Endothelial cell of umbilical vein (primary cell): ENCODE data around the gene NGLY1. TPM values are rescaled to one million over a fixed set of nuclear protein-coding genes. Genes with fewer than 3 reads are reported as not detected.

Source experiments
- BruUV-seq: library from RNA; stranded (reverse); fragments of 400-500 nt; replicated peaks from 2 replicates; lab custom pipeline; 2021; lab: Mats Ljungman, UMichigan
- CTCF ChIA-PET: fragments of 300-600, 350-600 bp; sonication (Branson Sonifier 250); formaldehyde crosslinking; loops from one replicate; lab custom pipeline; 2021; ENCODE audit warnings: antibody characterized with exemption, inconsistent platforms; lab: Charles Lee
- POLR2A ChIA-PET: fragments of 300-600, 350-600 bp; sonication (Branson Sonifier 250); formaldehyde crosslinking; loops from one replicate; lab custom pipeline; 2021; ENCODE audit warnings: antibody characterized with exemption, inconsistent platforms; lab: Charles Lee
- DNase-seq: peaks from one replicate; pipeline ENCODE4 v3.0.0-alpha.2; 2011; ENCODE audit warnings: low read depth, low spot score
- FAIRE-seq: peaks from 2 replicates; lab custom pipeline; 2011; peaks lifted over from hg19 to GRCh38; lab: Jason Lieb, UNC
- H2AFZ ChIP-seq: 2 replicates; pipeline ENCODE4 v1.6.0; 2012; ENCODE audit warnings: low read depth, low read length, control low read depth, inconsistent platforms
- H3K27ac ChIP-seq: 2 replicates; pipeline ENCODE4 v1.5.1; 2011; ENCODE audit warnings: low read depth, mild to moderate bottlenecking, control low read depth, low read length, moderate library complexity; ENCODE audit not compliant: insufficient read depth
- H3K27me3 ChIP-seq, 2 experiments: 2 replicates each; pipeline versions ENCODE4 v1.6.0 to v1.6.1; 2011; ENCODE audit warnings: low read length in 2 of 2, mixed read lengths in 1 of 2; ENCODE audit not compliant: control insufficient read depth in 2 of 2, insufficient read depth in 2 of 2
- H3K36me3 ChIP-seq, 2 experiments: 2 replicates in 1 of 2; 3 replicates in 1 of 2; pipeline ENCODE4 v1.5.1; 2011; ENCODE audit warnings: low read length in 2 of 2, mild to moderate bottlenecking in 1 of 2, moderate library complexity in 1 of 2; ENCODE audit not compliant: control insufficient read depth in 2 of 2, insufficient read depth in 2 of 2; ENCODE audit errors: extremely low read depth in 1 of 2
- H3K4me1 ChIP-seq: 3 replicates; pipeline ENCODE4 v1.5.1; 2011; ENCODE audit warnings: mild to moderate bottlenecking, low read length; ENCODE audit not compliant: control insufficient read depth, insufficient read depth; ENCODE audit errors: extremely low read depth
- H3K4me2 ChIP-seq: 2 replicates; pipeline ENCODE4 v1.6.1; 2011; ENCODE audit warnings: low read length, control low read depth, mixed read lengths; ENCODE audit not compliant: insufficient read depth
- H3K4me3 ChIP-seq, 3 experiments: fragments of 200-600 bp in 1 of 3; sonication (generic), shearing (Covaris generic) in 1 of 3; replicated peaks in 1 of 3; 2 replicates each; pipeline ENCODE4 v1.5.1; 2011 to 2016; ENCODE audit warnings: control low read depth in 3 of 3, low read length in 3 of 3, mild to moderate bottlenecking in 2 of 3, inconsistent platforms in 1 of 3, low read depth in 1 of 3, moderate library complexity in 1 of 3; ENCODE audit not compliant: insufficient read depth in 1 of 3
- H3K79me2 ChIP-seq: 2 replicates; pipeline ENCODE4 v1.6.0; 2012; ENCODE audit warnings: low read length, inconsistent platforms; ENCODE audit not compliant: control insufficient read depth, insufficient read depth
- H3K9ac ChIP-seq: replicated peaks from 2 replicates; pipeline ENCODE3; 2011; ENCODE audit warnings: low read length, control low read depth; ENCODE audit not compliant: insufficient read depth; ENCODE audit errors: extremely low read depth
- H3K9me1 ChIP-seq: replicated peaks from 3 replicates; pipeline ENCODE4 v1.6.0; 2011; ENCODE audit warnings: mild to moderate bottlenecking, low read length; ENCODE audit not compliant: control insufficient read depth, insufficient read depth; ENCODE audit errors: extremely low read depth
- H3K9me3 ChIP-seq: replicated peaks from 2 replicates; pipeline ENCODE4 v1.5.1; 2012; ENCODE audit warnings: low read length, inconsistent platforms; ENCODE audit not compliant: control insufficient read depth, insufficient read depth
- H4K20me1 ChIP-seq: replicated peaks from 2 replicates; pipeline ENCODE3; 2011; ENCODE audit warnings: mild to moderate bottlenecking, low read length; ENCODE audit not compliant: control insufficient read depth, insufficient read depth; ENCODE audit errors: extremely low read depth
- EZH2 ChIP-seq: IDR thresholded peaks from 2 replicates; pipeline ENCODE4 v1.6.1; 2012; ENCODE audit warnings: borderline replicate concordance, low read depth, mild to moderate bottlenecking, moderate library complexity, low read length, inconsistent platforms; ENCODE audit not compliant: severe bottlenecking
- GATA2 ChIP-seq: IDR thresholded peaks from 2 replicates; pipeline ENCODE4 v1.7.0; 2011; ENCODE audit warnings: low read depth, mild to moderate bottlenecking, moderate library complexity, mixed read lengths, low read length; ENCODE audit not compliant: insufficient read length, insufficient read depth
- JUN ChIP-seq: IDR thresholded peaks from 2 replicates; pipeline ENCODE4 v1.6.1; 2011; ENCODE audit warnings: borderline replicate concordance, low read depth; ENCODE audit not compliant: insufficient read length, insufficient read depth
- POLR2A ChIP-seq: IDR thresholded peaks from 2 replicates; pipeline ENCODE4 v1.6.1; 2012; ENCODE audit warnings: low read depth, mild to moderate bottlenecking, control low read depth, low read length
- dilution Hi-C: fragments of 300-500 bp; cut with MboI; formaldehyde crosslinking; loops from one replicate; pipeline ENCODE4 v1.15.0; 2019; ENCODE audit warnings: low sequenced_read_pairs; ENCODE audit not compliant: extremely low pct_ligation_motif_present
- intact Hi-C: fragments of 100-400 bp; cut with micrococcal nuclease; formaldehyde crosslinking; loops from one replicate; pipeline ENCODE4 v1.10.0; 2022
- polyA plus RNA-seq, 4 experiments: library from polyadenylated mRNA; depleted of rRNA in 3 of 4; stranded (reverse) in 3 of 4; unstranded in 1 of 4; fragments of >200 nt; gene quantifications; 2 replicates each; pipeline versions ENCODE4 v1.2.1 to v1.2.3, GENCODE V29; 2011 to 2012; ENCODE audit warnings: missing spikeins in 1 of 4
- total RNA-seq: library from RNA; stranded (reverse); gene quantifications from 2 replicates; pipeline ENCODE4 v1.2.3, GENCODE V29; 2021
- TF ChIP-seq, protein P1 (sequence below): IDR thresholded peaks from 2 replicates; pipeline ENCODE4 v1.6.1; 2011; ENCODE audit not compliant: insufficient read depth, insufficient read length
- TF ChIP-seq, protein P2 (sequence below), 2 donors: IDR thresholded peaks; 1 replicate in 1 of 2; 2 replicates in 1 of 2; pipeline ENCODE4 v1.5.1; 2011; ENCODE audit warnings: low read length in 2 of 2, mild to moderate bottlenecking in 2 of 2, moderate library complexity in 2 of 2, control low read depth in 1 of 2, inconsistent platforms in 1 of 2, low read depth in 1 of 2; ENCODE audit not compliant: insufficient read depth in 1 of 2; ENCODE audit errors: extremely low read depth in 1 of 2

NGLY1 gene
- total and polyA plus RNA-seq, 2 donors (not counting 3 experiments of a cell fraction or from before 2014, with no cell fraction given), result 5.3 to 29.6 TPM

DNA sequence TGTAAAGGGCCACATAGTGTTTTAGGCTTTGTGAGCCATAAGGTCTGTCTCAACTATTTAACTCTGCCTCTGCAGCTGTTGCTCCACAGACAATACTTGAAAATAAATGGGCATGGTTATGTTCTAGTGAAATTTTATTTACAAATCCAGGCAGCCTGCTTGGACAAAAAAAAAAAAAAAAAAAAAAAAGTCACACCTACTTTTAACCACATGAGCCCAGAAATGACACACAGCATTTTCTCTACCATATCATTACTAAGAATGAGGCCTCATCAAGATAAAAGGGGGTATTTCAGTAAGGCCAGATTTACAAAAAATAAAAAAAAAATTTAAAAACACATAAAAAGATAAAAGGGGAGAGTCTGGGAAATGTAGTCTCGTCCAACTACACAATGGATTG, 1.7 kb upstream of the NGLY1 start:
- ChIA-PET CTCF (interaction anchor here (2.4 kb wide), 1 partner anchor 136 kb away, joined by 20 read pairs; no protein-coding TSS in a partner anchor), POLR2A (no interaction called here)
- no peak overlapping the region for H3K4me2 ChIP-seq
- BruUV-seq, result no TSS peak
- no peak for FAIRE-seq
- no peak overlapping the region for H2AFZ ChIP-seq
- intact Hi-C loops (loop anchor here (5.0 kb wide), 1 partner anchor 353 kb away; no protein-coding TSS in a partner anchor), dilution Hi-C loops (no loop called here)
- no peaks in the 10 kb centered on the region for H3K9me3 ChIP-seq
- no peaks in the 10 kb centered on the region for H3K36me3 ChIP-seq
- H3K79me2 ChIP-seq, result peaks cover 17% of the 10 kb centered on the region
- peaks cover 13% of the 10 kb centered on the region for H3K4me1 ChIP-seq
- no peaks in the 10 kb centered on the region for H3K9me1 ChIP-seq
- no peak overlapping the region for H3K9ac ChIP-seq
- DNase-seq, result no peak
- TF ChIP-seq POLR2A, result no peak
- no peak for TF ChIP-seq GATA2
- TF ChIP-seq JUN, result no peak
- TF ChIP-seq, protein P1, sequence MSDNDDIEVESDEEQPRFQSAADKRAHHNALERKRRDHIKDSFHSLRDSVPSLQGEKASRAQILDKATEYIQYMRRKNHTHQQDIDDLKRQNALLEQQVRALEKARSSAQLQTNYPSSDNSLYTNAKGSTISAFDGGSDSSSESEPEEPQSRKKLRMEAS, result no peak
- TF ChIP-seq, protein P2, sequence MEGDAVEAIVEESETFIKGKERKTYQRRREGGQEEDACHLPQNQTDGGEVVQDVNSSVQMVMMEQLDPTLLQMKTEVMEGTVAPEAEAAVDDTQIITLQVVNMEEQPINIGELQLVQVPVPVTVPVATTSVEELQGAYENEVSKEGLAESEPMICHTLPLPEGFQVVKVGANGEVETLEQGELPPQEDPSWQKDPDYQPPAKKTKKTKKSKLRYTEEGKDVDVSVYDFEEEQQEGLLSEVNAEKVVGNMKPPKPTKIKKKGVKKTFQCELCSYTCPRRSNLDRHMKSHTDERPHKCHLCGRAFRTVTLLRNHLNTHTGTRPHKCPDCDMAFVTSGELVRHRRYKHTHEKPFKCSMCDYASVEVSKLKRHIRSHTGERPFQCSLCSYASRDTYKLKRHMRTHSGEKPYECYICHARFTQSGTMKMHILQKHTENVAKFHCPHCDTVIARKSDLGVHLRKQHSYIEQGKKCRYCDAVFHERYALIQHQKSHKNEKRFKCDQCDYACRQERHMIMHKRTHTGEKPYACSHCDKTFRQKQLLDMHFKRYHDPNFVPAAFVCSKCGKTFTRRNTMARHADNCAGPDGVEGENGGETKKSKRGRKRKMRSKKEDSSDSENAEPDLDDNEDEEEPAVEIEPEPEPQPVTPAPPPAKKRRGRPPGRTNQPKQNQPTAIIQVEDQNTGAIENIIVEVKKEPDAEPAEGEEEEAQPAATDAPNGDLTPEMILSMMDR (IDR thresholded peaks at IDR 0.05; ENCODE audit: extremely low read depth in 1 of 2, insufficient read depth in 1 of 2, low read depth in 1 of 2, low read length in 2 of 2), result no peak
- TF ChIP-seq EZH2, result no peak
- H3K27me3 ChIP-seq, result no peaks in the 10 kb centered on the region
- no peak overlapping the region for H3K27ac ChIP-seq
- no peak overlapping the region for H3K4me3 ChIP-seq
- H4K20me1 ChIP-seq, result no peaks in the 10 kb centered on the region
